Stimulated activated CD4-positive, alpha-beta T cell treated with anti-CD3 and anti-CD28 coated beads, Interleukin-12 subunit alpha, Interleukin-12 subunit beta, amount 100 ng/mL, for 48 hours (primary cell): ENCODE measurements around the gene WDR62.
A peak's percentile ranks its signal among the peaks of the same experiment; 100 is the strongest.
"Not testable (repeated sequence)": the region's sequence is repeated elsewhere in the genome, so short reads cannot be mapped to it uniquely, and the experiment has no call there.

Experiments used
- DNase-seq, 3 donors: peaks; one replicate each; pipeline ENCODE4 v3.0.0-alpha.2; 2020; ENCODE audit warnings: low read depth in 2 of 3, low spot score in 1 of 3

The WDR62 gene

GRCh38 chr19:36032251-36033104 is 22.2 kb upstream of the WDR62 start, which contains the start of gene CLIP3:
Gene CLIP3, minus strand, starts transcription at chr19:36032873. Its CDS starts 516 bp downstream, at chr19:36032357.
- peak in 2 of 3 donors; percentile 16 for DNase-seq

- no peak for DNase-seq
Measured at GRCh38 chr19:36040495-36040894, 14.2 kb upstream of the WDR62 start.

GRCh38 chr19:36041092-36041491 is 13.6 kb upstream of the WDR62 start:
- not testable (repeated sequence) for DNase-seq

GRCh38 chr19:36041831-36042230 is 12.9 kb upstream of the WDR62 start:
- no peak for DNase-seq

GRCh38 chr19:36043952-36044351 is 10.7 kb upstream of the WDR62 start:
- no peak for DNase-seq

- no peak for DNase-seq
Measured at GRCh38 chr19:36046443-36047050, 8.2 kb upstream of the WDR62 start.

GRCh38 chr19:36047835-36048234 is 6.9 kb upstream of the WDR62 start:
- DNase-seq = no peak

- no peak for DNase-seq
Measured at GRCh38 chr19:36049080-36049698, 5.5 kb upstream of the WDR62 start.

- no peak for DNase-seq
Measured at GRCh38 chr19:36051236-36051635, 3.5 kb upstream of the WDR62 start.

GRCh38 chr19:36051637-36052036 is 3.1 kb upstream of the WDR62 start:
- no peak for DNase-seq

GRCh38 chr19:36054119-36054732 is 471 bp upstream of the WDR62 start, which contains the start of gene THAP8:
Gene THAP8, minus strand, starts transcription at chr19:36054285. Its CDS starts 68 bp downstream, at chr19:36054217.
- peak; percentile 99 to 100 (median 99) for DNase-seq

- no peak for DNase-seq
Measured at GRCh38 chr19:36058481-36059179, 3.9 kb downstream of the WDR62 start.

GRCh38 chr19:36059180-36059910 is 4.6 kb downstream of the WDR62 start:
- DNase-seq = no peak

GRCh38 chr19:36060430-36060829 is 5.7 kb downstream of the WDR62 start:
- no peak for DNase-seq

- no peak for DNase-seq
Measured at GRCh38 chr19:36061367-36061766, 6.7 kb downstream of the WDR62 start.

- DNase-seq = no peak
Measured at GRCh38 chr19:36064826-36065225, 10.1 kb downstream of the WDR62 start.

GRCh38 chr19:36067681-36068080 is 13.0 kb downstream of the WDR62 start:
- no peak for DNase-seq

GRCh38 chr19:36068810-36069499 is 14.3 kb downstream of the WDR62 start:
- DNase-seq = not testable (repeated sequence)

- no peak for DNase-seq
Measured at GRCh38 chr19:36072081-36072480, 17.4 kb downstream of the WDR62 start.
